Fibroblast of skin of scalp (primary cell): Measurements from ENCODE around the gene GPR17.
A peak's percentile ranks its signal among the peaks of the same experiment; 100 is the strongest.

ENCODE experiments used
- DNase-seq: peaks from one replicate; pipeline ENCODE4 v3.0.0-alpha.2; 2013

Gene GPR17

DNA sequence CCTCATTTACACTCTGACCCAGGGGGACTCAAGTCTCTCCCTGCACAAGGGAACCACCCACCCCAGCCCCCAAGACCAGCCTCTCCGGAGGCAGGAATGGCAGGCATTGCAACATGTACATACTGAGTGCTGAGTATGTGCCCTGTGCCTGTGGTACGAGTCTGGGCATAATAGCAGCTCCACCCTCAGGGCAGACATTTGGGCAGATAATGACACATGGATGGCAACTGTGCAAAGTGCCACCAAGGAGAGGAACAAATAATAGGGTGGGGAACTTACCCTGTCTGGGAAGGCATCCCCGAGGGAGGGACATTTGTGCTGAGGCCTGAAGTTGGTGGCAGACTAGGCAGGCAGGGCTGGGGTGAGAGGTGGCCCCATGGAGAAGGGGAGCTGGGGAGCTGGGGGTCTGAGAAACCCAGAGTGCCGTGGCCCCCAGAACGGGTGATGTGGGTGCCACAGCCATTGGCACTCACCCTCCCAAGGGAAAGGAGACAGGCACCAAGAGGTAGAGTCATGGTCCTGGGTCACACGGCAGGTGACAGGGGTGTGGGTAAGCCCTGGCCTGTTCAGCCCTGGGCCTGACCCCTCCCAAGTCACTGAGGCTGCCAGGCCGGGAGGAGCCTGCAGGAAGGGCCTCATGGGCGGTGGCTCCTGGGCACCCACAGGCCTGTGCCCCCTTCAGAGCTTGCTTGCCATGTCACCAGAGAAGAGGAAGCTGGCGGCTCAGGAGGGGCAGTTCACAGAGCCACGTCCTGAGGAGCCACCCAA is 15.7 kb upstream of the GPR17 start:
- no peak for DNase-seq

DNA sequence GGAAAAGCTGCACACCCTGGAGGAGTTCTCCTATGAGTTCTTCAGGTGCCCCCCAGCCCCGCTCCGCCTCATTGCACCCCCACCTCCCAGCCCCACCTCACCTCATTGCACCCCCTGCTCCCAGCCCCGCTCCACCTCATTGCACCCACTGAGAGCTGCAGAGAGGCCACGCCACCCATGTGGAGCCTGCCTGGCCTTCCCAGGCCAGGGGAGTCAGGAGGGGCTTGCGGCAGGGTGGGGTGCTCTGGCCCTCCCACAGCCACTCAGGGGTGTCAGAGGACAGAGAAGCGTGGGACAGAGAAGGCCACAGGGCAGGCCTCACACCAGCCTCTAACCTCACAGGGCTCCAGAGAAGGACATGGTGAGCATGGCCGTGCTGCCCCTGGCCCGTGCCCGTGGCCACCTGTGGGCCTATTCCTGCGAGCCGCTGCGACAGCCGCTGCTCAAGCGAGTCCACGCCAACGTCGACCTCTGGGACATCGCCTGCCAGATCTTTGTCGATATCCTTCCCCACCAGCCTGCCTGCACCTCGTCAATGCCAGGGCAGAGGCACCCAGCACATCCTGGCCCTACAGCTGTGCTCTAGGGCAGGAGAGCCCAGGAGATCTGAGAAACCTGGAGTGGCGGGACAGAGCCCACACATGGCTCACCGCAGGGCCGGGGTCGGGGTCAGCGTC is 15.0 kb upstream of the GPR17 start:
- DNase-seq, result no peak

DNA sequence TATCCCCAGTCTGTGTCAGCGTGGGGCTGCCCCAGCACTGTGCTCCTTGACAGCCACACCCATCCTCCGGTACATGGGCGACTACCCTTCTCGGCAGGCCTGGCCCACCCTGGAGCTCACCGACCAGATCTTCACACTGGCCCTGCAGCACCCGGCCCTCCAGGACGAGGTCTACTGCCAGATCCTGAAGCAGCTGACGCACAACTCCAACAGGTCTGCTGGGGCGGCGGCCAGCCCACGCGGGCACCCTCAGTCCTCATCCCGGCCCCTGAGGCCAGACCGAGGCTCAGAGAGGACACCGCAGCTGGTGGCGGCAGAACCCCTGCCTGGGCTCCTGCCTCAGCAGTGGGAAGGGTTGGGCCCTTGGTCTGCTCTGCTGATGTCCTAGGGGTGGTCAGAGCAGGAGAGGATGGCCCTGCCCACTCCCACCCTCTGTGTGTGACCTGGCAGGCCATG is 14.4 kb upstream of the GPR17 start:
- DNase-seq, result no peak

DNA sequence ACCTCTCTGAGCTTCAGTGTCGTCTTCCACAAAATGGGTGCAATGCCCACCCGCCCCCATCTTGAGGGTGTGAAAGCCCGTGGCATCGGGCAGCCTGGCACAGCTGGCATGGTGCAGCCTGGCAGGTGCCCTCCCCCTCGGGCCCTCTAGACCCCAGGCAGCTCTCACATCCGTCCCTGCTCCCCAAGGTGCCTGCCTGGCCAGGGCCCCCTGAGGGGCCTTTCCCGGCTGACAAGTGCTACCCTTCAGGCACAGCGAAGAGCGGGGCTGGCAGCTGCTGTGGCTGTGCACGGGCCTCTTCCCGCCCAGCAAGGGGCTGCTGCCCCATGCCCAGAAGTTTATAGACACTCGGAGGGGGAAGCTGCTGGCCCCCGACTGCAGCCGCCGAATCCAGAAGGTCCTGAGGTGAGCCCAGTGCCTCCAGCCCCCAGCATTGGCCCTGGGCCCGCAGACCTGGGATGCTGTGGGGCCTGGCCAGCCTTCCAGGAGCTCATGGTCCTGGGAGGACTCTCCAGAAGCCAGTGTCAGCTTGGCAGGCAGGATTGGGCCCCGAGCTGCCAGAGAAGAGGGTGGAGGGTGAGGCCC is 13.9 kb upstream of the GPR17 start:
- DNase-seq, result no peak

DNA sequence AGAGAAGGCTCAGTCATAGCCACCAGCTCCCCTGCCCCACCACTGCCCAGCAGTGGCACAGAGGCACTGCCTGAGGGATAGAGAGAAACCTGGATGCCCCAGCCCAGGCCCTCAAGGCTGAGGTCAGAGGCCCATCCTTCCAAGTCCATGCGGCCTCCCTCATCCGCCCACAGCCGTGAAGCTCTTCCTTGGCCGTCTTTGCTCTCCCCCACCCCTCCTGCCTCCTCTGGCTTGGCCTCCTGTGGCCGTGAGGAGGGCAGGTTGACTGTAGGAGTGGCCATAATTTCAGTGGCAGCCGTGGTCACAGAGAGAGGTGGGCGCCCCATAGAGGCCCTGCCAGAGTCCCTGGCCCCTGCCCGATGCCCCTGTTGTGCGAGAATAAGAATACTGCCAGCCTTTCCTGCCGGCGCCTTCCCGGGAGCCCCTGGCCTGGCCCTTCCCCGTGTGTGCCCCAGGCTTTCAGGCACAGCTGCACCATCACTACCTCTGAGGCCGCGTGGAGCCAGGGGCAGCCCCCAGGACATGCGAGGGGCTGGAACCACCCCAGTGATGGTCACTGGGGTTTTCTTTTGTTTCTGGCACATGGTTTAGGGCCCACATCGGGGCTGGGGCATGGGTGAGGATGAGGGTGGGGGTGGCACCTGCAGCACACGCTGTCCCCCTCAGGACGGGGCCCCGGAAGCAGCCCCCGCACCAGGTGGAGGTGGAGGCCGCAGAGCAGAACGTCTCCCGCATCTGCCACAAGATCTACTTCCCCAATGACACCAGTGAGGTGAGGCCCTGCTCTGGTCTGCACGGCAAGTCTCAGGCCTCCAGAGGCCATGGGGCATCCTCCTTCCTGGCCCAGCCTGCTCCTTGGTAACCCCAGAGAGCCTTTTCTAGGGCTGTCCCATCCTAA is 13.1 kb upstream of the GPR17 start:
- DNase-seq, result no peak

DNA sequence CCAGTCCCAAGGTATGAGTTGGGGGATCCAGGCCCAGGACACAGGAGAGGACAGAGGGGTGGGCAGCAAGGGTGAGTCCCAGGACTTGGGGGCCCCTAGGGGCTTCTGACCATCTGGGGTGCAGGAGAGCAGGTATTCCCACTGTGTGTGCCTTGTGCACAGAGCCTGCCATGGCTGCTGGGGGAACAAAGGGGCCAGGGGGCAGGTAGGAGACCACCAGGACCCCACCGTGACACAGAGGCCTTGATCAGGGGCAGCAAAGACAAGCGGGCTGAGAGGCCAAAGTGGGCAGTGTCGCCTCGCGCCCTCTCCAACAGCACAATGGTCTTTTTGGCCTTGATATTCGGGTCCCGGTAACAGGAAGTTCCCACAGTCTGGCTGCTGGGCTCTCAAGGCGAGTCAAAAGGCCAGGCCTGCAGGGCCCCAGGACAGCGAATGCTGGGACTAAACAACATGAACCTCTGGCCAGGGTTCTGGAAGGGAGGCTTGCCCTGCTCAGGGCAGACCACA is 12.3 kb upstream of the GPR17 start:
- no peak for DNase-seq

DNA sequence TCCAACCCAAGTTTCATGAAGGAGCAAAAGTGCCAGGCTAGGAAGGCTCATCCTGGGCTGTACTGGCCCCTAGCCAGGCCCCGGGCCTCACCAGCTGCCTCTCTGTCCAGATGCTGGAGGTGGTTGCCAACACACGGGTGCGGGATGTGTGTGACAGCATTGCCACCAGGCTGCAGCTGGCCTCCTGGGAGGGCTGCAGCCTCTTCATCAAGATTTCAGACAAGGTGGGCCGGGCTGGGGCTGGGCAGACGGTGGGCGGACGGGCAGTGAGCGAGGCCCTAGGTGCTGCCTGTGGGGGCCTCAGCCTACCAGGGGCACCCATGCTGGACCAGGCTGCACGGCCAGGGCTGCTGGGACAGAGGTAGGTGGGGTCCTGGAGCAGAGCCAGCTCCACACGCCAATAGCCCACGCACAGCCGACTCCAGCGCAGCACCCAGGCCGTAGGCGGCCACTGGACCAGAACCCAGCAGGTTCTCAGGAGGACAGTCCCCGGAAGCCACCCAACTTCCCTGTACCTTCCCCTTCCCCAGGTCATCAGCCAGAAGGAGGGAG is 11.8 kb upstream of the GPR17 start:
- DNase-seq, result no peak

DNA sequence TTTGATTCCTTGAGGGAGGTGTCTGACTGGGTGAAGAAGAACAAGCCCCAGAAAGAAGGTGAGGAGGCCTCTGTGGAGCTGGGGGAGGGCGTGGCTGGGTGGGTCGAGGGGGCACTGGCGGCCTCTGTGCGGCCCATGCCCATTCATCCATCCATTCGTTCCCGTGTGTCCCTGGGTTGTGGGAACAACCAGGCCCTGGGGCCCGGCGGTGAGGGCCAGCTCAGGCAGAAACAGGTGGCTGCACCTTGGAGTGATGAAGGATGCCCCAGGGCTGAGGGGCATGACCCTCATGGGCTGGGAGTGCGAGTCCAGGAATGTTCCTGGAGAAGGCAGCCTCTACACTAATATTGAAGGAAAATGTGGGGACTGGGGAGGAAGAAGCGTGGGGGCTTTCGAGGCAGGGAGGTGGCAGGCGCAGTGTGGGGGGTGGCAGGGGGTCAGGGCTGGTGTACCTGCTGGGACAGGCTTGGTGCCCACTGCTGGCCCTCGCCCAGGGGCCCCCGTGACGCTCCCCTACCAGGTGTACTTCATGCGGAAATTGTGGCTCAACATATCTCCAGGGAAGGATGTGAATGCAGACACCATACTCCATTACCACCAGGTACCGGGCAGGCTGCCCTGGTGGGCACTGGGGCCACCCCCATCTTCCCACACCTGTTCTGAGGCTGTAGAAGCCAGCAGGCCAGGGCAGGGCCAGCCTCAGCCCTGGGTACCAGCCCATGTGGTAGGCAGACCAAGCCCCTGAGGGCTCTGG is 11.2 kb upstream of the GPR17 start:
- DNase-seq, result no peak

DNA sequence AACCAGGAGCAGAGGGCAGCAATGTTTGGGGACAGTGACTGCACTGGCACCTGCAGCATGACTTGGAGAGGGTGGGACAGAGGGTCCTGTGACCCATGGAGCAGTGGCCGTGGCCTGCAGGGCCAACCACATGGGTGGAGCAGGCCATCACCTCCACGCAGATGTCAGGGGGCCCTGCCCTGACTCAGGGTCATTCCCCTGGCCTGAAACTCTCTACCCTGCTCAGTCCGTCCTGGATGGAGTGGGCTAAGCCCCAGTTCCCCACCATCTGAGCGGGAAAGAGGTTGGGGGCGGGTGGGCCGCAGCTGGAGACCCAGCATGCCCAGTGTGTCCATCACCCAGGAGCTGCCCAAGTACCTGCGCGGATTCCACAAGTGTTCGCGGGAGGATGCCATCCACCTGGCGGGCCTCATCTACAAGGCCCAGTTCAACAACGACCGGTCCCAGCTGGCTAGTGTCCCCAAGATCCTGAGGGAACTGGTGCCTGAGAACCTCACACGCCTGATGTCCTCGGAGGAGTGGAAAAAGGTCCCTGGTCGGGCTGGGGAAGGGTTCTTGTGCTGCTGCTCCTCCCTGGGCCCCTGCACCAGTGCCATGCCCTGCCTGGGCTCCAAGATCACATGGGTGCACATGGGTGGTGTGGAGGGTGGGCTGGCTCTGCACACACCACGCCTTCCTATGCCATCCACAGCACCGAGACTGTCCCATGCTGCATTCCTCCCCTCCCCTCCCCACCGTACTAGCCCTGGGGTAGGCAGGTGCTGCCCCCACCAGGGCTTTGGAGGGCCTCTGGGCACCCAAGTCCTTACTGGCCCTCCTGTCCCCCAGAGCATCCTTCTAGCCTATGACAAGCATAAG is 10.3 kb upstream of the GPR17 start:
- no peak for DNase-seq

DNA sequence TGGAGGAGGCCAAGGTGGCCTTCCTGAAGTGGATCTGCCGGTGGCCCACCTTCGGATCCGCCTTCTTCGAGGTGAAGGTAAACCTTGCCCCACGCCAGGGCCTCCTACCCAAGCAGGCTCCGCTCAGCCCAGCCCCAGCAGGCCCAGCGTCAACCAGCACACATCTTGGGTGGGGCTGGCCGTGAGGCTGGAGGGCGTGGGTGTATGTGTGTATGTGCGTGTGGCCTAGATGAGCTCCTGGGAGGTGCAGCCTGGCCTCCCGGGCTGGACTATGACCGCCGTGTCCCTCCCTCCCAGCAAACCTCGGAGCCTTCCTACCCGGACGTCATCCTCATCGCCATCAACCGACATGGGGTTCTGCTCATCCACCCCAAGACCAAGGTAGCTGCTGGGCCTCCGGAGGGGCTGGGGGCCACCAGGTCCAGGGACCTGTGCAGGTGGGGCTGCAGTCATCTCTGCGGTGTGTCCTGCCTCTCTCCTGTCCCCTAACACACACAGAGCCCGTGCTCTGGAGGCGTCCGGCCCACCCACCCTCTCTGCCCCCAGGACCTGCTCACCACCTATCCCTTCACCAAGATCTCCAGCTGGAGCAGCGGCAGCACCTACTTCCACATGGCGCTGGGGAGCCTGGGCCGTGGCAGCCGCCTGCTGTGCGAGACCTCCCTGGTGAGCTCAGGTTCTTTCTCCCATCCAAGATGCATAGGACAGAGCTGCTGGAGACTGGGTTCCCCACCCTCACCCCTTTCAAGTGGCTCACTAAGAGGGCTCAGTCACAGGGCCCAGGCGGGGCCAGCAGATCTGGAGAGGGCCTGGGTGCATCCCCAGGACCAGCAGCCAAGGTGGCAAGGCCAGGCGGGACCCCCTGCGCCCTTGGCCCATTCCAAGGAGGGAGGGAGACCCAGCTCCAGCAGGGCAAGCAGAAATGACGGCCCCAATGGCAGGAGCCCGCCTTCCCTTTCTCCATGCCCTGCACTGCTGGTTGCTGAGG is 9.4 kb upstream of the GPR17 start:
- no peak for DNase-seq

DNA sequence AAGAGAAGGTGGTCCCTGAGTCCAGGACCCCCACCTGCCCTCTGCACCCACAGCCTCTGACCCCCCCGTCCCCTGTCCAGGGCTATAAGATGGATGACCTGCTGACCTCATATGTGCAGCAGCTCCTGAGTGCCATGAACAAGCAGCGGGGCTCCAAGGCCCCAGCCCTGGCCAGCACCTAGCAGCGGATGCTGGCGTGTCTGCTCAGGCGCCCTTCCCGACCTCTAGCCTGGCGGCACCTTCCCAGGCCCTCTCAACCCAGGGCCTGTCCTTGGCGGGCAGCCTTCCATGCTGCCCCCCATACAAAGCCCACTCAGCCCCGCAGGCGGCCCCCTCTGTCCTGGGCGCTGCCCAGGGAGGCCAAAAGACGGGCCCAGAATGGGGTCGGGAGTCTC is 8.7 kb upstream of the GPR17 start:
- DNase-seq, result no peak

DNA sequence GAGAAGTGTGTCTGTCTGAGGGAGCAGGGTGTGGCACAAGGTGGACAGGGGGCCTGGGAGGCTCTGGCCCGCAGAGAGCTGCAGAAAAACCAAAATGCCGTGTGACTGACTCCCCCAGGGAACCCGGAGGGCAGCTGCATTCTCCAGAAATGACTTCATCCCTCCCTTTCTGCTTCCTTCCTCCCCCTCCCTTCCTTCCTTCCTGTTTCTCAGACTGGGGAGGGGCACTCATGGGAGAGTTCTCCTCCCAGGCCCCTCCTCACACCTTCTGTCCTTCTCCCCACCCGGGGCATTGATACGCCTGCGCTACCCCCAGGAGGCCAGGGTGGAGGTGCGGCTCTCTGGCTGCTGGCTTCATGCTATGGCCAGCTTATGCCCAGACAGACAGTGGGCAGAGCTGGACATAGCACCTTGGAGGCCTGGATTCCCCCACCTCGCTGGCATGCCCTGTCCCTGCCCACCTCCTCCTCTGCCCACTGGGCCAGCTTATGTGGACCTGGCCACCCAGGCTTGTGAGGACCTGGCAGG is 8.2 kb upstream of the GPR17 start:
- peak; percentile 91 for DNase-seq

DNA sequence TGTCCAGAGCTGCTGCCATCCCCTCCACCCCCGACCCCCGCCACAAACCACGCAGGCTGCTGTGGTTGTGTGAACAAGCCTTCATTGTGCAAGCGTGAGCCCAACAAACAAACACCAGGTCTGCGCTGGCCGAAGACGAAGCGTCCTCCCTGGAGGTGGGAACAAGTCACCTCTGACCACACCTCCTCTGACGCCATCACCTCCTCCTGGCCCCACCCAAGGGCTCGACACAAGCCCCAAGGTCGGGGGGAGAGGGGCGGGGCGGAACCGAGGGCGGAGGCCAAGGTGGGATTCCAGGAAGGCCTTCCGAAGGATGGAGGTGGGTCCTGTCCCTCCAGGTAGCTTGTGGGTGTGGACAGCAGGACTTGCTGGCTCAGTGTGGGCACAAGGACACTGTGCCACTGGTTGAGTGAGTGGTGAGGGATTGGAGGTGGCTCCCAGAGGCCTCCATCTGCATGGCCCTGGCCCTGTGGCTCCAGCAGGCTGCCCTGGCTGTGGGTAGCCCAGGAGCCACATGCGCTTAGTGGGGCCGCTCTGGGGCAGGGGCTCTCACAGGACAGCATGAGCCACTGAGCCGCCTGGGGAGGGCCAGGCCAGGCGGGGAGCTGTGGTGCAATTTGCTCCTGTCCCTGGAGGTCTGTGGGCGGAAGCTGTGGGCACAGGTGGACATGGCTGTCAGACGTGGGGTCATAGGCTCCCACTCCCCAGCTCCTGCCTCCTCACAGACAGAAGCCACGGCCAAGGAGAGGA is 7.4 kb upstream of the GPR17 start:
- DNase-seq, result no peak

DNA sequence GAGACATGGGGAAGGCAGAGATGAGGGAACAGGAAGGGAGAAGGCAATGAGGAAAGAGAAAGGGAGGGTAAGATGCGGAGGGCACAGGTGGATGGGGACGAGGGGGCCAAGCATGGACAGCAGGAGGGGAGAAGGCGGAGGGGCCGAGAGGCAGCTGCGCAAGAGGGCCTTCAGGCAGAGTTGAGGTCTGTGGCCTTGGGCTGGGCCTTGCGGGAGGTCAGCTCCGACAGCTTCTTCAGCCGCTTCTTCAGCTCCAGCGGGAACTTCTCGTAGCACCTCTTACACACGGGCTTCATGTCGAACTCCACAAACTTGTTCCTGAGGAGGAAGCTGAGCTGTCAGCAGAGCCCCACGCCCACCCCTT is 6.9 kb upstream of the GPR17 start:
- DNase-seq, result no peak

DNA sequence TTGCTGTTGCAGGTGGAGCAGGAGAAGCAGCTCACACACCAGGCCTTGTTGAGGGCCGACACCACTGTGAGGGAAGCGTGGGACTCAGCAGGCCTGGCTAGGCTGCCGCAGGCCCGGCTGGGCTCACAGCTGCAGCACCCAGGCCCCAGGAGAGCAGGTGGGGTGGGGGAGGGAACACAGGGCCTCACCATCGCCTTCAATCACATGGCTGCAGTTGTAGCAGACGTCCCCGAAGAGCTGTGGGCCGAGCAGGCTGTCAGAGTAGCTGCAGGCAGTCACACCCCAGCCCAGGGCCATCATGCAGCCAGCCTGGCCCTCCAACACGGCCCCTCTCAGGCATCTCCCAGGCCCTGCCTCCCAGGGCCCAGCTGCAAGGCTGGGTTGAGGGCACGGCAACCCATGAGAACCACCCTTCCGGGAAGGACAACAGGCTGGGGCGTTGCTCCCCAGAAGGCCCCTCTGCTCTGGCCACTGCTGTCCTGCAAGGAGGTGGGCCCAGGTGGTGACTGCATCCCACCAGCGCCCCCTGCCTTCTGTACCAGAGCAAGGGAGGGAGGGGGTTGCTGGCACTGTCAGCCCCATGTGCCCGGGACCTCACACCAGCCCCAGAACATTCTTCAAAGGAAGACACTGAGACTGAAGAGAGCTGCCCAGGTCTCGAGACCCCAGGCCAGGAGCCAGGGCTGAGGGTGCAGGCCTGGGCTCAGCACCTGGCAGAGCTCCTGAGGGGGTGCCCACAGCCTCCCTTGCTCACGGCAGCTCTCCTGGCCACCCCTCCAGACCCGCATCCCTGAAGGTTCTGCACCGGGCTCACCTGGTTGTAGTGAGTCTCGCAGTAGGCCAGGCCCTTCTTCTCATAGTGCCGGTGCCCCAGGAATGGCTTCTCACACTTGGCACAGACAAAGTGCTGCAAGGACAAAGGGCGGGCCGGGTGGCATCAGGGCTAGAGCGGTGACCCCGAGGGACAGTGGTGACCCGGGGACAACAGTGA is 5.6 kb upstream of the GPR17 start:
- DNase-seq, result no peak

DNA sequence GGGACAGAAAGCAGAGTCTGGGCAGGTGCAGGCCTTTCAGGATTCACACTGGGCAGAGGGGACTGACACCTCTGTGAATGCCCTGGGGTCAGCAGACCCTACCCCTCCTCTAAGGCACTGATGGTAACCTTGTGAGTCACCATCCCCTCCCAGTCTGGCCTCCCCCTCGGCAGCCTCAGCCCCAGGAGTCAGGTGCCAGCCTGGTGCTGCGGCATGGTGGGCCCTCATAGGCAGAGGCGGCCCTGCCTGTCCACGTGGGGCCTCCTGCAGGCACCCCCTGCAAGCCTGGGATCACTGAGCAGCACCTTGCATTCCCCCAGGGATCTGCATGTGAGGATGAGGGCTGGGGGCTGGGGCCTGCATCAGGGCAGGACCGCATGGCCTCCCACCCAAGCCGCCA is 4.8 kb upstream of the GPR17 start:
- DNase-seq, result no peak
